C4-2B (cell line): Measurements from ENCODE around the gene ANKRD62.

Experiments
- CTCF ChIP-seq: fragments of 450-650 bp; conservative IDR thresholded peaks from 2 replicates; pipeline ENCODE4 v1.5.1; 2017; ENCODE audit warnings: mild to moderate bottlenecking
- ZFX ChIP-seq: fragments of 450-650 bp; IDR thresholded peaks from 2 replicates; pipeline ENCODE4 v1.6.1; 2017

DNA sequence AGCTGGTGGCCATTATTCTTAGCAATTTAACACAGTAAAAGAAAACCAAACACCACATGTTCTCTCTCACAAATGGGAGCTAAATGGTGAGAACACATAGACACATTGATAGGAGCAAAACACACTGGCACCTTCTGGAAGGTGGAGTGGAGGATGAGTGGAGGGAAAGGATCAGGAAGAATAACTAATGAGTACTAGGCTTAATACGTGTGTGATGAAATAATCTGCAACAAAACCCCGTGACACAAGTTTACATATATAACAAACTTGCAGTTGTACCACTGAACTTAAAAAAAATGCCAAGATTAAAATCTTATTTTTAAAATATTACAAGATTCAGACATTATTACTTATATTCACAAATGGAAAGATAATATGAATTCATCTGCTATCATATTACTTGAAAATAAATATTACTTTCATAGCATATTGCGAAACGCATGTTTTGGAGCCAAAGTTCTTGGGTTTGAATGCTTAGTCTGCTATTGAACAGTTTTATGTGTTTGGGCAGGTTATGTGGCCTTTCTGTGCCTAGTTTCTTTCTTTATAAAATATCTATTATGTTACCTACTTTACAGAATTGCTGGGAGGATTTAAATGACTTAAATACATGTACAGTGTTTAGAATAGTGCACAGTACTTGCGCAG lies 20.5 kb downstream of the ANKRD62 start:
- TF ChIP-seq CTCF (no peak), ZFX (no peak)
